GM18873 (cell line): ENCODE results near the gene ZDHHC14.

Source experiments
- ATAC-seq: cut with Tn5 transposase; IDR thresholded peaks from one replicate; pipeline ENCODE4 v1.9.1; 2021; ENCODE audit warnings: mild to moderate bottlenecking, moderate library complexity, moderate number of reproducible peaks; ENCODE audit not compliant: unreplicated experiment, low FRiP score

Gene ZDHHC14

DNA sequence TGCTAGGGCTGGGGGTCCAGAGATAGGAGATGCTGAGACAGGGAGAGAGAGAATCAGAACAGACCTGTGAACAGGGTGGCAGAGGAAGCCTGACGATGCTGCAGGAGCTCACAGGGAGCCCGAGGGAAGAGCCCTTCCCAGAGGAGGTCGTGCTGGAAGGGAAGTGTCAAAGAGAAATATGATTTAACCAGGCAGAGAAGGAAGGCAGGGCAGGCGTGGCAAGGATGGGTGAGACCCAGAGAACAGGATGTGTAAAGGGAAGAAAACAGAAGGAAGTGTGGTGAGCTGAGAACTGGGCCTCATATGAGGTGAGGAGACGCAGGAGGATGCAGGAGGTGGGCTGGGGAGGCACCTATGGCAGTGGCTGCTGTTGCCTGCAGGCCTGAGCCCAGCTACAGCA is 105.6 kb downstream of the ZDHHC14 start:
- ATAC-seq, result no peak

DNA sequence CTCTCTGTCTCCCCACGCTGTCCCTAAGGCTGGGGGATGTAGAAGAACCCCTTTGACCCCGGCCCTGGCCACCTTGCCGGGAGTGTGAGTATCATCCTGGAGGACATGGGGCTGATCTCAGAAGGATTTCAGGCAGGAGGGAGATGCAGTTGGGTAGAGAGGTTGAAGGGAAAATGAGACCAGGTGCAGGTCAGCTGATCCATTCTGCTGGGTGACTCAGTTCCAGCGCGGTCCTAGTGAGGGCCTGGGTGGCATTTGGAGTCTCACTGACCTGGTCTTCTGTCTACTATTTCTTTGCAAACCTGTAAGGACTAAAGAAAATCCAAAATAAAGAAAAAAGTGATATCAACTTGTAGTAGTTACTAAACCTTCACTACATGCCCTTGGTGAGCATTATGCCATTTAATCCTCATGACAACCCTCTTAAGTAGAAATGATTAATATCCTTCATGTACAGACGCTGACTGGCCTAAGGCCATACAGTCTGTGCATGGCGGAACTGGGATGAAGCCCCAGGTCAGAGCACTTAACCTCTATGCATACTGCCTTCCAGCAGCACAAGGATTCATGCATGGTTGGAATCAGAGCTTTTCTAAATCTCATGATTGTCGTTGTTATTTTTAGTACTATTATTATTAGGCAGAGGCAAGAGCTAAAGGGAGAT is 106.3 kb downstream of the ZDHHC14 start:
- ATAC-seq, result no peak

DNA sequence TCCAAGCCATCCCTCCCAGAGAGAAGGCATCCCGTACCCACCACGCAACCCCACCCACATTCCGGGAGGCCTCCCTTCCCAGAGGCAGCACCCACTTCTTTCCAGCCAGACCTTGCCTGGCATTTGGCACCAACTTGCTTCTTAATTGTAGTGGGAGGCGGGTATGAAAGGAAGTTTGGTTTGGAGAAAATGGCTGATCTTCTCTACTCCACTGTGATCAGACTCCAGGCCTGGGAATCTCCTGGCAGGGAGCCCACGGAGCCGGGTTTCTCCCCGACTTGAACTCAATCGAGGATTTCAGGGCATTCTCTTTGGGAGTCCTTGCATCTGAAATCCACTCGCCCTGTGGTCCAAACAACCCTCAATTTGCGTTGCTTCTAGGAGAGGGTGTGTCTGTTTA is 107.1 kb downstream of the ZDHHC14 start:
- ATAC-seq, result no peak

DNA sequence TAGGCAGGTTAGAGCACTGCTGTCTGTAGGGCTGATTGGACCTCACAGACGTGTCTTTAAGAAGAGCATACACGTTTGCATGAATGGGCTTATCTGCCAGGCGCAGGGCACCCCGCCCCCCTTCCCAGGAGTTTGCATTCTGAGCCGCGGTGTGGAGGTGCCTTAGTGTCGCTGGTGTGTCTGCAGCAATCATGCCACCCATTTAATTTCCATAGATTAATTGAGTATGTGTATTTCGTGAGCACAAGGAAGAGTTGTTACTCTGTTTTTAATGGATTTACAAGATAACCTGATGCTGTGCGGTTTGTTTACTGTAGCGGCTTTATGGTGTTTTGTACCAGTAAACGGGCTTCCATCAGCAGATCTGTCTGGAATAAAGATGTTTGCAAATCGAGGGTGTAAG is 107.7 kb downstream of the ZDHHC14 start:
- ATAC-seq, result no peak

DNA sequence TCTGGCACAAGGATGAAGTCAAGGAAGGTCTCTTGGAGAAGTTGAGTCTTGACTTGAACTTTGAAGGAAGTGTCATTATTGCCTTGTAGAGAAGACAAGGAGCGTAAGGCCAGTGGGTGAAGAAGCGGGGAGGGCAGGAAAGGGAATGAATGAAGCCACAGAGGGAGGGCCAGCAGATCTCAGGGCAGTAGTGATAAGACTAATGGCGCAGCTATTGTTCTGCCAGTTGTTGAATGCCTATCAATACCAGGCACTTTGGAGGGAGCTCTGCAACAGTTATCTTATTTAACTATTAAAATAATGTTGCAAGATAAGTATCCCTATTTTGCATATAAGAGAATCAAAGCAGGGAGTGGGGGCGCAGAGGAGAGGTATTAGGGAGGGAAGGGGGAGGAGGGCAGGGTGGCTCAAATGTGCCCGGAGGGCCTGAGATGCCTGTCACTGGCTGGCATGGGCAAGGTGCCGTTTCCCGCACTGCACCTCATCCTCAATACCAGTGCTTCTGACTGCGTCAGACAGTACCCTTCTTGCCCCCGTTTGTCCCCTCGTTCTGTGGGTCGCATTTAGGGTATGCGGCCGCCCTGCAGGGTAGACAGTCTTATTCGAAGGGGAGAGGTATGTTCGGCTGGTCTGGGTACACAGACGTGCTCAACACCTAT is 109.8 kb downstream of the ZDHHC14 start:
- ATAC-seq, result no peak

DNA sequence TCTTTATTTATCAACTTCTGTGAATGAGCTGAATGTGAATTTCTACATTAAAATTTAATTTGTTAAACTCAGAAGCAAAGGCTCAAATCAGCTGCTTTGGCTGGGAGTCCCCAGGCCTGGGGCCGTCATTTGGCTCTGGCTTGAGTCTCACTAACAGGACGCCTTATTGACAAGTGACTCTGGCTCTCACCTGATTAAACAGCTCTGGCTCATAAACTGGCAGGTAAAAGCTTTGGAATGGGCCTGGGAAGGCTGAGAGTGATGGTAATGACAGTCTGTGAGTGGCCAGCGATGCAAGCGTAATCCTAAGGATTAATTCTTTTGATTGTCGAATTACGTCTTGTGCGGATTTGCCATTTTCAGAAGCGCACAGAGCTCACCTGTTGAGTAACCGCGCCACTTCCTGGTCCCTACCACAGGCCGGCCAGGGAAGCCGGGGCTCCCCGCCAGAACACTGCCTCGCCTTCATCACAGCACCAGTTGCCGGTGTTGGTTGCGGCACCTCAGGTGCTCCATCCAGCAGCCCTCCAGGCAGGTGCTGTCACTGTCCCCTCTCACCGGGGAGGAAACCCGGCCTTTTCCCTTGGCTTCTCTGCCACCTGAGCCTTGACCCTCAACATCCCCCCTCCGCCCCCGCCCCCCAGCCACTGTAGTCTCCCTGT is 110.7 kb downstream of the ZDHHC14 start:
- ATAC-seq, result no peak

DNA sequence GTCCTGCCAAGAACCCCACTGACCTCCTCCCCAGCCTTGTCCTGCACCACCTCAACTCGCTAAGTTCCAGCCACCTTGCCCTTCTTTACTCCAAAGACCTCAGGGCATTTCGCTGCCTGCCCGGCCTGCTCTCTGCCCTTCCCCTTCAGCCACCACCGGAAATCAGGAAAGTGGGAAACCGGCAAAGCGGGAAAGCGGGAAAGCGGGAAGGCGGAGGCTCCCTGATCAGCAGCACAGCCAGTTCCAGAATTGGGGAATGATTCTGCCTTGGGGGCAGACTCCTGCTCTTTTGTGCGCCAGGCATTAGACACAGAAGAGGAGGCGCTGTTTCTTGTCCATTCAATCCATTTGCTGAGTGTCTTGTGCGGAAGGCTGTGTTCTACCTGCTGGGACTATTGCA is 111.3 kb downstream of the ZDHHC14 start:
- no peak for ATAC-seq

DNA sequence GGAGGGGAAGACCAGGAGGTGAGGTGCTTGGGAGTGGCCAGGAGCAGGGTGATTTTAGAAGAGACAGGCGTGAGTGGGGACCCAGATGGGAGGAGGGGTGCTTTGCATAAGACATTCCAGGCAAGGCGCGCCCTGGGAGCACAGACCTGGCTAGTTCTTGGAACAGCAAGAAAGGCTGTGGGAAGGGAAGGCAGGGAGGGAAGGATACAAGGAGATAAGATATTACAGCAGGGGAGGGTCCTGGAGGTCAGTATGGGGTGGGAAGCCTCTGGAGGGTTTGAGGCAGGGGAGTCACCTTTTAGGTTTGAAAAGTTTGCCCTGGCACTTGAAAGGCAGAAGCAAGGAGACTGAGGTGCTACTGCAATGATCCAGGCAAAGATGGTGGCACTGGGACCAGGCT is 111.8 kb downstream of the ZDHHC14 start:
- no peak for ATAC-seq

DNA sequence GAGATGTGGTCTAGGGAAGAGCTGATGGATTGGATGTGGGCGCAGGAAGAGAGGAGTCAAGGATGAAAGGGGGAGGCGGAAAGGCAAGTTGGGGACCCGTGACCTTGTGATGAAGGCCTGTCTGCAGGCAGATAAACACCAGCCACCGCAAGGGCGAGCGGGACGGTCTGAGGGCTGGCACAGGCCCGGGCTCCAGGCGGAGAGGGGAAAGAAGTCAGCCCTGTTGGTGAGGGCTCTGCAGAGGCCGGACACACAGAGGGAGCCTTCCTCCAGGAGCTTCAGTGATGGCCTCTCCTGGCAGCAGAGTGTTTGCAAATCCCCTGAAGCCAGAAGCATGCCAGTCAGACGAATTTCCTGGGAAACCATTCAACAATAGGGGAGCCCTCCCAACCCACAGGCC is 112.2 kb downstream of the ZDHHC14 start:
- no peak for ATAC-seq

DNA sequence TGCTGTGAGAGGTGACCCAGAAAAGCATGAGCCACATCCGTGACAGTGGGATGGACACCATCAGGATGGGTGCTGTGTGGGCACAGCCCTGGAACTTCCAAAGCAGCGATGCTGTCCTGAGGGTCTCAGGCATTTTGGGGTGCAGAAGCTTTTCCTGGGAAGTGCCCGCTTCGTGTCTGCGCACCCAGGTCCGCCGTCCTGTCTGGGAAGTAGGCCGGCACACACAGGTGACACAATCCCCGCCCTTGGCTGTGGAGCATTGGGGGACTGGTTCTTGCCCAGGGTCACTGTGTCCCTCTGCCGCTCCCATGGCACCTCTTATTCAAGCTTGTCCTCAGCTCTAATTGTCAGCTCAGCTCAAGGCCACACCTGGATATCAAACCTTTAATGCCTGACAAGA is 112.6 kb downstream of the ZDHHC14 start:
- no peak for ATAC-seq

DNA sequence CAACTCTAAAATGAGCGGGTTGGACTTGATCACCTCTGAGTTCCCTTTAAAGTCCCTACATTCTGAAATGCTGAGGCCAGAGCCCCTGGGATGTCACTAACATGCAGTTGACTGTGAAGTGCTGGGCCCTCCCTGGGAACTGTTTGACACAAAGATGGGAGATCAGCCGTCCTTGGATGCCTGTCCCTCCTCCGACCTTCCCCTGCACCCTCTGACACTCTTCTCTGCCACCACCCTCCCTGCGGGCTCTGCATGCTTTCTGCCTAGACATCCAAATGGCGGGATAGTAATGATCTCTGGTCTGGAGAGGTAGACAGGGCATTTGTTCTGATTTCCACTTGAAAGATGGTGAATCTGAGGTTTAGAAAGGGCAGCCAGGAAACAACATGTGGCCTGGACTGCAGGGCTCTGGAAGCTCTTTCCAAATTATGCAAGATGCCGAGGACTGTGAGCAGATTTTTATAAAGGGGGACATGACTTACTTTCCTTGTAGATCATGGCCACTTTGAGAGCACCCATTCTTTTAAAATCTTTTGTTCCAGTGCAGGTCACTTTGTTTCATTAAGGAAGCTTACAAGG is 113.2 kb downstream of the ZDHHC14 start:
- no peak for ATAC-seq

DNA sequence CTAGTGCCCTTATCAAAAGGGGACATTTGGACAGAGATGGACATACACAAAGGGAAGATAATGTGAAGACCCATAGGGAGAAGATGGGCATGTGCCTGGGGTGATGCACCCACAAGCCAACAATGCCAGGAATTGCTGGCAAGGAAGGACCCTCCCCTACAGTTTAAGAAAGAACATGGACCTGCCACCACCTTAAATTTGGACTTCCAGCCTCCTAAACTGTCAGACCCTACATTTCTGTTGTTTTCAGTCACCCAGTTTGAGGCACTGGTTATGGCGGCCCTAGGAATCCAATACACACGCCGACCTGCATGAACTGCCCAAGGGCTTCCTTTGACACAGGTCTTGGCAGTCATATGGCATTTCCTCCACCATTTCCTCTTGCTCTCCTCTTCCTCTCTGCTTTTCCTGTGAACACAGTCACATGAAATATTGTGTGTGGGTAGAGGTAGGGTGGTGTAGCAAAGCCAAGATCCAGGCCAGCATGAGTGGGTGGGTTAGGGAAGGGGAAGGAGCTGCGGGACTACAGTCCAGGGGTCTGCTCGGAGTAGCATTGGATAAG is 115.6 kb downstream of the ZDHHC14 start:
- ATAC-seq, result no peak

DNA sequence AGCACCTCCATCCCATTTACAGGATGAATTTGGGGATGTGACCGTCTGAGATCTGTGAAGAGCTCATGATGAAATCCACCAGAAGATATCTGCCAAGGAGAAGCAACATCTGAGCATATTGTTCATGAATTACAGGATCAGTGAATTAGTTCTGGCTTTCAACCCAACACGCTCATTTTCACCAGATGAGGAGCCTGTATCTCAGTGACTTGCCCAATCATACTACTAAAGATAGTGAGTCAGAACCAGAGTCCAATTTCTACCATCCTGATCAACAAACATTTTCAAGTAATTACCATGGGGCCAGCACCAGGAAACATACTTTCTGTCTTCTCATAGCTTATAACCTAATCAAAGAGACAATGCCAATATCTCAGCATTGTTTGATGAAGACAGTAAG is 116.6 kb downstream of the ZDHHC14 start:
- ATAC-seq, result no peak

DNA sequence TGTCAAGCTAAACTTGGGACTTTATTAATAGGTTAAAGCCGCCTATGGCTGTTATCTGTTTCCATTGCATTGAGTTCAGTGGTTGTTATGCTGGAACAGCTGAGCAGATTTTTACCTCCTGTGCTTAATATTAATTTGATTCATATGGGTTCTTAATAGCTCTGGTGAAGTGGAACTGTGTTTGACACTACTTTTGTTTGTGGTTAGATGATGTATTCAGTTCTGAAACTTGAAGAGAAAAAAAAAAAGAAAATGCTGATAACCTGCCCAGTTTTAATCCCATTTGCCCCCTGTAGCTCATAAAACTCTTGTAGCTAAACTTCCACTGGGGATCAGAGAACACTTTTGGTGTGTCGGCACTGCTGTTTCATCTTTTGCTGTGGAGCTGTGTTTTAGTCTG is 117.8 kb downstream of the ZDHHC14 start:
- no peak for ATAC-seq

DNA sequence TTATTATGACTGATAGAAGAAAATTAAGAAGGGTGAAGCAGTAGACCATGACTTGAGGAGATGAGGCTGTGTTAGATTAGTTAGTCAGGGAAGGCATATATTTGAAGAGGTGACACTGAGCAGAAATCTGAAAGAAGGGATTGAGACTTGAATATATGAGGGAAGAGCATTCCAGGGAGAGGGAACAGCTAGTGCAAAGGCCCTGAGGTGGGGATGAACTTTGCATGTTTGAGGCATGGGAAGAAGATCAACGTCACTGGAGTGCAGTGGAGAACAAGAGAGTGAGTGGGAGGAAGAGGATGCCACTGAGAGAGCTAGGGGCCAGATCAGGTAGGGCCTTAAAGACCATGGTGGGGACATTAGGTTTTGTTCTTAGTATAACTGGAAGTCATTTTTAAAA is 119.0 kb downstream of the ZDHHC14 start:
- ATAC-seq, result no peak

DNA sequence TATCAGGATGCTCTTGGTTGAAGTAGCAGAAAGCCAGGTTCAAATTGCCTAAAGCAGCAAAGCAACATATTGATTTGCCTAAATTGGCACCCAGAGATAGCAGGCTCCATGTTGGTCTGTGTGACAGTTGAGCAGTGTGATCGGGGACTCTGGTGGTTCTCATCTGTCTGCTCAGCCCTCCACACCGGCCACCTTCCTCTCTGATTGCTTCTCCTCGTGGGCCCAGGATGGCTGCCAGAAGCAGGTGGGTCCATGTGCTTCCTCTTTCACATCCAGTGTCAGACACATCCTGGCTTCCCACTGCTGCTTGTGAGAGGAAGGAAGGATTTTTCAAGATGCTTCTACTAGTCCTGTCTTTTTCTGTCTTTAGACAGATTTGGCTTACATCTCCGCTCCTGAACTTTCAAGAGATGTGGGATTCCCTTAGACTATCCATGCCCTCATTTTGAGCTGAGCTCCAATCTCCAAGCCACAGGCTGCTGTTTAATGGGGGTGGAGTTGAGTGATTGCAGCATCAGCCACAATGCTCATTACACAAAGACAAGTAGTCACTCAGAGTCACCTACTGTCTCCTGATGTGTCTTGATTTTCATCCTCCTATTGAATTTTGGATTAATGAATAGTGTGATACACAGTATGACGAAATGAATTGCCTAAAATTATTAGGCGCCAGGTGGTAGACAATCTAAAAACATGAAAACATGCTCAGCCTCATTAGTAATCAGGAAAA is 122.2 kb downstream of the ZDHHC14 start:
- no peak for ATAC-seq

DNA sequence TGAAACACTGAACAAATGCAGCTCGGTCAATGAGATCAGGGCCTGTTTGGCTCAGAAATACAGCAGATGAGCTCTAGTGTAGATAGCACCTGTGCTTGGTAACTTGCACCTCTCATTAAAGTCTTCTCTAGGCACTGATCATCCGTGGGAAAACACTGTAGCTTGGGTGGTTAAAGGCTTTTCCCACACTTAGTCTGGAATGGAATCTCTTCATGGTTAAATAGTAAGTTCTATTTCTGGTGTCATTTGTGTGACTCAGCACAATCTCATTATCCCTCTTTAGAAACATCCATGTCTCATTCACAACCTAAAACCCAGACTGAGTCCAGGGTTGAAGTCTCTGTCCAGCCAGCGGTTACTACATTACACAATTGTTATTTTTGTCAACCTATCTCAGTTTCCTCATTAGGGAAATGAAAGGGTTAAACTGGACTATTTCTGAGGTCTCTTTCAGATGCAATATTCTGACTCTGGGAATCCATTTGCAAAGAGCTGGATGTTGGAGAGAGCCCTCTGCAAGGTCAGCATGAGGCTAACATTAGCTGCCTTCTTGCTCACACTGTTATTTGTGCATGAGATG is 125.0 kb downstream of the ZDHHC14 start:
- ATAC-seq, result no peak

DNA sequence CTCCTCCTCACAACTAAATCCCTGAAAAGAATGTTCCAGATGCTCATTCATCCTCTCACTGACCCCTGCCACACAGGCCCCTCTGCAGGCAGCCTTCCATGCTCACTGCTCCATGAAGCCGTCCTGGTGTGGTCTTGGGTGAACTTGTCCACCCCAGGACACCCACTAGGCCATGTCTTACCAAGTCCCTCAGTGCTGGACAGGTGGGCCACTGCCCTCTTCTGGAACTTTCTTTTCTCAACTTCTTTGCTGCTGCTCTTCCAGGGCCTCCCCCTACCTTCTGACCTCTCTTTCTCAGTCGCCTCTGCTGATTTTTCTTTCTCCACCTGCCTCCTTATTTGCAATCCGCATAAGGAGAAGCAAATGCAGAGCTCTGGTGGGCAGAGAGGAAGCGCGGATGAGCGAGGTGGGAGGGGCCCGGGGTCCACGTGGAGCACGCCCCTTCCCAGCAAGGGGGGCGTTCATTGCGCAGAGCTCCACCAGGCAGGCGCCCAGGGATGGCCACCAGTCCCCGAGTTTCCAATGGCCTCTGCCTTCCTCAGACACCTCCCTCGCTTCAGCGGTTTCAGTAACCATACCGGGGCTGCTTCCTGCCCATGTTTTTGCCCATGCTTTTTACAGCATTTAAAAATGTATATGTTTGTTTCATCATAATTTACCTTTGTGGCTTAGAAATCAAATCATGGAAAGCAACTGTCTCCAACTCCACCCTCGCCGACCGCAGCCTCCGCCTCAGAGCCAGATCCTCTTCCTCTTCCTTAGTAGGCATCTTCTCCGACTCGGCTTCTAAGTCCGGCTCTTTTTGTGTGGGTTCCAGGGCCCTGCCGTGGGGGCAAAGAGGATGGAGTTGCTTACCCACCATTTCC is 129.6 kb downstream of the ZDHHC14 start:
- ATAC-seq, result no peak

DNA sequence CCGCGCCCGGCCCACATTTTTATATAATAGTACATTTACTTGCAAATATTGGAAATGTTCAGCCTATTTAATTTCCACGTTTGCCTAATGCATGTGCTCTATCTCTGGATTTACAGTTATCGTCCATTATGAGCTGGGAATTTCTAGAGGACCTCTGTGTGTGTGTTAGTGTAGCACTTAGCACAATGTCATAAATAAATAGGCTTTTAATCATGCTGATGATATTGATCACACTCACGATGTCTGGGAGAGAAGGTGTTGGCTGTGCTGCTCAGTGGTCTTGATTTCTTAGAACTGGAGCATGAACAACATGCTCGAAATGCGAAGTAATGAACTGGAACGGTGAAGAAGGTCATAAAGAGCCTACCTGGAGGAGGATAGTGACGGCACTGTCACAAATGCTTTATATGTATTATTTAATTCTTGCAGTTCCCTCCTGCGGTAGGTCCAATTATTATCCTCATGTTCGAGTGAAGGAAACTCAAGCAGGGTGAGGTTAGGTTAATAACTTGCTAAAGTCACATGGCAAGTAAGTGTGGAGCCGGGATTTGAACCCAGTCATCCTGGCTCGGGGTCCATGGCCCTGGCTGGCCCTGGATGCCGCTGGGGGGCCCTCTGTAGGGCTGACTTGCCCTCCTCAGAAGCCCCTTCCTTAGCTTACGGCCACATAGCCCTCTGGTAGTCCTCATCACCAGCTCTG is 130.8 kb downstream of the ZDHHC14 start:
- no peak for ATAC-seq
